ENCODE data around the gene FMO4.
"Not testable (repeated sequence)": the region's sequence is repeated elsewhere in the genome, so short reads cannot be mapped to it uniquely, and the experiment has no call there.

Gene FMO4

GRCh38 chr1:171339345-171339744 lies 25.4 kb downstream of the FMO4 start:
- DNase-seq = not testable (repeated sequence)

- DNase-seq = no peak
These were observed 29.9 kb downstream of the FMO4 start for GRCh38 chr1:171343727-171344472.

- DNase-seq = no peak
These were observed 30.5 kb downstream of the FMO4 start for GRCh38 chr1:171344473-171344820.

GRCh38 chr1:171345536-171345935 lies 31.6 kb downstream of the FMO4 start:
- no peak for DNase-seq

- DNase-seq = no peak
These were observed 32.9 kb downstream of the FMO4 start for GRCh38 chr1:171346881-171347280.

- peak; percentile 33 to 51 (median 49) for DNase-seq
These were observed 36.6 kb downstream of the FMO4 start for GRCh38 chr1:171350594-171350993.

GRCh38 chr1:171351961-171352360 lies 38.0 kb downstream of the FMO4 start:
- no peak for DNase-seq

GRCh38 chr1:171352554-171352953 lies 38.6 kb downstream of the FMO4 start:
- peak in 2 of 3 donors; percentile 32 to 45 for DNase-seq

GRCh38 chr1:171355727-171356126 lies 41.7 kb downstream of the FMO4 start:
- DNase-seq = no peak

GRCh38 chr1:171357179-171357578 lies 43.2 kb downstream of the FMO4 start:
- no peak for DNase-seq

- DNase-seq = not testable (repeated sequence)
These were observed 45.3 kb downstream of the FMO4 start for GRCh38 chr1:171359355-171359648.

GRCh38 chr1:171359731-171360527 lies 45.9 kb downstream of the FMO4 start:
- DNase-seq = not testable (repeated sequence)

- peak; percentile 58 to 92 (median 92) for DNase-seq
These were observed 52.1 kb downstream of the FMO4 start for GRCh38 chr1:171366085-171366484.

- no peak for DNase-seq
These were observed 52.8 kb downstream of the FMO4 start for GRCh38 chr1:171366816-171367215.

- DNase-seq = peak; percentile 51 to 63 (median 57)
These were observed 53.5 kb downstream of the FMO4 start for GRCh38 chr1:171367436-171367835.

- DNase-seq = peak; percentile 56 to 74 (median 64)
These were observed 58.6 kb downstream of the FMO4 start for GRCh38 chr1:171372418-171373084.

- not testable (repeated sequence) for DNase-seq
These were observed 59.6 kb downstream of the FMO4 start for GRCh38 chr1:171373357-171374122.

GRCh38 chr1:171379846-171380245 lies 65.9 kb downstream of the FMO4 start:
- no peak for DNase-seq

- DNase-seq = no peak
These were observed 67.9 kb downstream of the FMO4 start for GRCh38 chr1:171381866-171382210.

GRCh38 chr1:171384496-171384895 lies 70.5 kb downstream of the FMO4 start:
- DNase-seq = no peak

- no peak for DNase-seq
These were observed 75.2 kb downstream of the FMO4 start for GRCh38 chr1:171389171-171389570.

GRCh38 chr1:171390740-171391139 lies 76.8 kb downstream of the FMO4 start:
- DNase-seq = not testable (repeated sequence)
